HepG2 (cell line): ENCODE data around the gene MRPL48. TPM values are rescaled to one million over a fixed set of nuclear protein-coding genes. Genes with fewer than 3 reads are reported as not detected.

Experiments used
- ATAC-seq: fragments of 200-7000 bp; cut with Tn5 transposase; 3 replicates; pipeline ENCODE4 v1.9.1; 2020; ENCODE audit warnings: mild to moderate bottlenecking, moderate library complexity
- BruUV-seq: library from RNA; stranded (reverse); fragments of 400-500 nt; replicated peaks from 2 replicates; lab custom pipeline; 2021; lab: Mats Ljungman, UMichigan
- CTCF ChIA-PET: fragments of 300-600 bp; formaldehyde crosslinking; extraction: SDS; loops from one replicate; lab custom pipeline; 2021; ENCODE audit warnings: low total read pairs, inconsistent platforms, low intra/inter-chr PET ratio; lab: Yijun Ruan, JAX
- POLR2A ChIA-PET: fragments of 350-600 bp; sonication (Branson Sonifier 250); formaldehyde crosslinking; loops from one replicate; lab custom pipeline; 2020; ENCODE audit warnings: antibody characterized with exemption, inconsistent platforms; lab: Yijun Ruan, JAX
- DNase-seq: peaks from one replicate; pipeline ENCODE4 v3.0.0-alpha.2; 2015; ENCODE audit warnings: low spot score
- FAIRE-seq: peaks from 3 replicates; lab custom pipeline; 2011; peaks lifted over from hg19 to GRCh38; lab: Jason Lieb, UNC
- H2AFZ ChIP-seq: one replicate; pipeline ENCODE4 v1.6.1; 2011; ENCODE audit warnings: low read length, inconsistent platforms
- H3K27ac ChIP-seq: fragments of 300-600 bp; 3 replicates; pipeline ENCODE4 v1.8.0; 2011; ENCODE audit warnings: mixed run types, mild to moderate bottlenecking, mixed read lengths, low read length, inconsistent platforms; ENCODE audit not compliant: insufficient read depth; ENCODE audit errors: extremely low read length
- H3K27me3 ChIP-seq, 2 experiments: fragments of 200-600 bp in 1 of 2; 2 replicates in 1 of 2; 3 replicates in 1 of 2; pipeline versions ENCODE4 v1.6.0 to v1.8.0; 2011; ENCODE audit warnings: low read length in 2 of 2, mild to moderate bottlenecking in 2 of 2, moderate library complexity in 2 of 2, inconsistent platforms in 1 of 2; ENCODE audit not compliant: insufficient read depth in 2 of 2, control insufficient read depth in 1 of 2
- H3K36me3 ChIP-seq, 2 experiments: fragments of 200-600 bp in 1 of 2; replicated peaks in 1 of 2; 2 replicates in 1 of 2; 3 replicates in 1 of 2; pipeline versions ENCODE4 v1.5.1 to v1.8.0; 2011; ENCODE audit warnings: low read length in 2 of 2, inconsistent platforms in 1 of 2; ENCODE audit not compliant: insufficient read depth in 2 of 2, control insufficient read depth in 1 of 2
- H3K4me1 ChIP-seq: 2 replicates; pipeline ENCODE4 v1.5.1; 2012; ENCODE audit warnings: low read length, inconsistent platforms; ENCODE audit not compliant: insufficient read depth
- H3K4me2 ChIP-seq: 2 replicates; pipeline ENCODE4 v1.6.0; 2011; ENCODE audit warnings: low read depth, low read length, inconsistent platforms
- H3K4me3 ChIP-seq, 3 experiments: fragments of 200-600 bp in 1 of 3; sonication (generic), shearing (Covaris generic) in 1 of 3; replicated peaks in 1 of 3; 2 replicates each; pipeline ENCODE4 v1.5.1; 2011 to 2016; ENCODE audit warnings: low read length in 3 of 3, inconsistent platforms in 2 of 3, low read depth in 2 of 3, mild to moderate bottlenecking in 2 of 3, control low read depth in 1 of 3, mixed read lengths in 1 of 3; ENCODE audit not compliant: insufficient read depth in 1 of 3
- H3K79me2 ChIP-seq: one replicate; pipeline ENCODE4 v1.6.1; 2011; ENCODE audit warnings: low read length, inconsistent platforms; ENCODE audit not compliant: insufficient read depth
- H3K9ac ChIP-seq: 2 replicates; pipeline ENCODE4 v1.6.0; 2011; ENCODE audit warnings: mild to moderate bottlenecking, low read depth, low read length, inconsistent platforms; ENCODE audit not compliant: insufficient read depth
- H3K9me3 ChIP-seq: 2 replicates; pipeline ENCODE4 v1.5.1; 2012; ENCODE audit warnings: mild to moderate bottlenecking, low read length
- H4K20me1 ChIP-seq: 2 replicates; pipeline ENCODE4 v1.6.0; 2011; ENCODE audit warnings: inconsistent platforms, mild to moderate bottlenecking, low read length, moderate library complexity; ENCODE audit not compliant: insufficient read depth
- AFF4 ChIP-seq: sonication (generic); formaldehyde crosslinking; IDR thresholded peaks from 2 replicates; pipeline ENCODE4 v1.4.0; 2020; ENCODE audit warnings: missing genetic modification reagents
- CEBPB ChIP-seq: IDR thresholded peaks from 2 replicates; pipeline ENCODE4 v1.6.1; 2011; ENCODE audit warnings: low read depth, low read length, improper control_type of control experiment, borderline replicate concordance
- FIP1L1 ChIP-seq: fragments of 200-400 bp; formaldehyde crosslinking; IDR thresholded peaks from 2 replicates; pipeline ENCODE4 v1.6.1; 2018; ENCODE audit warnings: low read depth, mild to moderate bottlenecking, low read length, moderate library complexity, borderline replicate concordance; ENCODE audit not compliant: insufficient read depth
- HBP1 ChIP-seq: IDR thresholded peaks from 2 replicates; pipeline ENCODE4 v1.6.1; 2016; ENCODE audit warnings: low read depth, control low read depth
- HOXA5 ChIP-seq: sonication (generic); formaldehyde crosslinking; IDR thresholded peaks from 2 replicates; pipeline ENCODE4 v1.4.0; 2020; ENCODE audit warnings: missing genetic modification reagents
- RAD21 ChIP-seq: fragments of 450-650 bp; formaldehyde crosslinking; IDR thresholded peaks from 2 replicates; pipeline ENCODE4 v1.5.0; 2020; ENCODE audit warnings: mild to moderate bottlenecking
- RFXANK ChIP-seq: IDR thresholded peaks from 2 replicates; pipeline ENCODE4 v1.6.1; 2016
- SRSF1 ChIP-seq: fragments of 200-400 bp; formaldehyde crosslinking; optimal IDR thresholded peaks from 2 replicates; pipeline ENCODE3; 2017; ENCODE audit warnings: mild to moderate bottlenecking, low read depth, low read length, moderate library complexity
- ZNF121 ChIP-seq: sonication (generic); formaldehyde crosslinking; IDR thresholded peaks from 2 replicates; pipeline ENCODE4 v1.5.0; 2020; ENCODE audit warnings: mild to moderate bottlenecking, missing genetic modification reagents
- ZNF468 ChIP-seq: sonication (generic); formaldehyde crosslinking; IDR thresholded peaks from 2 replicates; pipeline ENCODE4 v1.8.0; 2022; ENCODE audit warnings: mild to moderate bottlenecking, moderate library complexity, missing genetic modification reagents
- WGBS: methylation state at CpG from one replicate; pipeline ENCODE4 v1.1.6; 2017; ENCODE audit warnings: low lambda C conversion rate; 5-methylcytosine and 5-hydroxymethylcytosine counted together
- in situ Hi-C: cut with HindIII; loops from 2 replicates; pipeline ENCODE4 v1.10.0; 2017; ENCODE audit warnings: low pct_unique_long_range_greater_than_20kb; ENCODE audit not compliant: extremely low pct_ligation_motif_present
- intact Hi-C: fragments of 100-400 bp; cut with micrococcal nuclease; formaldehyde crosslinking; loops from one replicate; pipeline ENCODE4 v1.10.0; 2022; ENCODE audit not compliant: unreplicated experiment
- polyA plus RNA-seq, 8 experiments: library from polyadenylated mRNA; depleted of rRNA in 3 of 8; stranded (reverse) in 7 of 8; unstranded in 1 of 8; fragments of >200 nt; fragmentation: Illumina TruSeq in 4 of 8; extraction: Trizol in 4 of 8; gene quantifications; 2 replicates each; pipeline versions ENCODE4 v1.2.1 to v1.2.3, GENCODE V29; 2011 to 2016; ENCODE audit warnings: low read depth in 4 of 8, missing spikeins in 1 of 8, mixed read lengths in 1 of 8; ENCODE audit not compliant: insufficient read depth in 1 of 8
- total RNA-seq, 5 experiments: library from RNA; depleted of rRNA; stranded (reverse); fragments of >200 nt; fragmentation: Illumina TruSeq; extraction: Trizol; gene quantifications; 2 replicates each; pipeline ENCODE4 v1.2.3, GENCODE V29; 2016; ENCODE audit warnings: low read depth in 1 of 5
- TF ChIP-seq, protein P1 (sequence below): IDR thresholded peaks from 2 replicates; pipeline ENCODE4 v1.6.1; 2012; ENCODE audit warnings: low read length, improper control_type of control experiment

Gene MRPL48
- total and polyA plus RNA-seq, 2 of the 13 experiments (the other 11 are each of a cell fraction or from before 2014, with no cell fraction given) = 61.2 to 67.9 TPM

DNA sequence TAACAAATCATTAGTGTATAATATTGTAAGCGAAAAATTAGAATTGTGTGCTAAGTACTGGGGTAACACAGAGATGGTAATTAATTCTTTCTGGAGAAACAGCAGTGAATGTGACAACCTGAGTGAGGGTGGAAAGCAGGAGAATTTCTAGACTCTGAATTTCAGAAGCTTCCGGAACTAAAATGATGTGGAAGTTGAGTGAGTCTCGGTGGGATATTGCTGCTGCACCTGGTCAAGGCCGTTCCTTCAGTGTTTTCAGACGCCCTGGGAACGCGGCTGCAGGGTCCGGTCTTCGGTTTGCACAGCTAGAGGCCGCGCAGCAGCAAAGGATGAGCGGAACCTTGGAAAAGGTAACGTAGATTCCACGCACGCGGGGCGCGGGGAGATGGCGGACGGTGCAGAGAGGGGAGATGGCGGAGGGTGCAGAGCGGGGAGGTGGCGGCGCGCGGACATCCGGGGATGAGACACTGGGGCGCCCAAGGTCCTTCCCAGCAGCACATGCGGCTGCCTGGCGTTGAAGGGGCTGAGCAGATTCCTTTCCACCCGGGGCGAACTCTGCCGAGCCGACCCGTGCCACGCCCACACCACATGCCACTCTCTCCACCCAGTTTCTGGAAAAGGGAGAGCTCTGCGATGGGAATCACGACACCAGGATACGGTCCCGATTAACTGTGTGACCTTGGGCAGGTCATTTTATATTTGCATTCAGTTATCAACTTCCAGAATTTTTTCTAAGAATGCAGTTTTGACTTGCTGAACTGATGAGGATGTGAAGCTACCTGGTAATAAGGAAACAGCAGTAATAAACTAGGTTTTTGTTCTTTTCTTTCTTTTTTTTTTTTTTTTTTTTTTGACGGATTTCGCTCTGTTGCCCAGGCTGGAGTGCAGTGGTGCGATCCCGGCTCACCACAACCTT lies at the start of gene MRPL48 (continued):
- TF ChIP-seq AFF4 (CRISPR knock-in tag) = no peak
- TF ChIP-seq ZNF468 = no peak
- TF ChIP-seq RFXANK (CRISPR knock-in tag) = no peak
- peak; percentile 52; the same call in 1 of the 2 replicates for TF ChIP-seq RAD21 (CRISPR knock-in tag)
- TF ChIP-seq SRSF1 = peak; percentile 84
- TF ChIP-seq ZNF121 (CRISPR knock-in tag) = peak; percentile 48; the same call in 1 of the 2 replicates

DNA sequence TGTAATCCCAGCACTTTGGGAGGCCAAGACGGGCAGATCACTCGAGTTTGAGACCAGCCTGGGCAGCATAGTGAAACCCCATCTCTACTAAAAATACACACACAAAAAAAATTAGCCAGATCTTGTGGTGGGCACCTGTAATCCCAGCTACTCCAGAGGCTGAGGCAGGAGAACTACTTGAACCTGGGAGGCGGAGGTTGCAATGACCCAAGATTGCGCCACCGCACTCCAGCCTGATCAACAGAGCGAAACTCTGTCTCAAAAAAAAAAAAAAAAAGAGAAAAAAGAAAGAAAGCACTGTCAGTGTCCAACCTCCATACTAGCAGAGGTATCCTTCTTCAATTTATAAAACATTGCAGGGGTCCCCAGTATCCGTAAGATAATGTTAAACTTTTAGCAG lies 44.6 kb upstream of the MRPL48 start:
- Histone ChIP-seq H3K9ac (no peak overlapping the region), H4K20me1 (peaks cover 13% of the 10 kb centered on the region), H3K36me3 (peaks cover 2 to 3% of the 10 kb centered on the region in 2 experiments; a peak in 1 of 5 replicates), H3K4me2 (no peak overlapping the region), H3K27ac (no peak overlapping the region), H3K4me1 (peaks cover 80% of the 10 kb centered on the region), H3K9me3 (no peaks in the 10 kb centered on the region), H2AFZ (no peak overlapping the region), H3K4me3 (no peak overlapping the region), H3K79me2 (peaks cover 88% of the 10 kb centered on the region), H3K27me3 (no peaks in the 10 kb centered on the region)
- CTCF ChIA-PET = no interaction called here
- FAIRE-seq (no peak), ATAC-seq (no peak), DNase-seq (no peak)
- in situ Hi-C loops (no loop called here), intact Hi-C loops (no loop called here)
- POLR2A ChIA-PET = no interaction called here
- no TSS peak for BruUV-seq
- WGBS = 92% methylated on average over 7 of the region's 7 CpGs
- peak; percentile 31; the same call in 1 of the 2 replicates for TF ChIP-seq CEBPB
- TF ChIP-seq FIP1L1 = no peak
- TF ChIP-seq HBP1 (CRISPR knock-in tag) = no peak
- TF ChIP-seq HOXA5 (CRISPR knock-in tag) = no peak
- TF ChIP-seq, protein P1, sequence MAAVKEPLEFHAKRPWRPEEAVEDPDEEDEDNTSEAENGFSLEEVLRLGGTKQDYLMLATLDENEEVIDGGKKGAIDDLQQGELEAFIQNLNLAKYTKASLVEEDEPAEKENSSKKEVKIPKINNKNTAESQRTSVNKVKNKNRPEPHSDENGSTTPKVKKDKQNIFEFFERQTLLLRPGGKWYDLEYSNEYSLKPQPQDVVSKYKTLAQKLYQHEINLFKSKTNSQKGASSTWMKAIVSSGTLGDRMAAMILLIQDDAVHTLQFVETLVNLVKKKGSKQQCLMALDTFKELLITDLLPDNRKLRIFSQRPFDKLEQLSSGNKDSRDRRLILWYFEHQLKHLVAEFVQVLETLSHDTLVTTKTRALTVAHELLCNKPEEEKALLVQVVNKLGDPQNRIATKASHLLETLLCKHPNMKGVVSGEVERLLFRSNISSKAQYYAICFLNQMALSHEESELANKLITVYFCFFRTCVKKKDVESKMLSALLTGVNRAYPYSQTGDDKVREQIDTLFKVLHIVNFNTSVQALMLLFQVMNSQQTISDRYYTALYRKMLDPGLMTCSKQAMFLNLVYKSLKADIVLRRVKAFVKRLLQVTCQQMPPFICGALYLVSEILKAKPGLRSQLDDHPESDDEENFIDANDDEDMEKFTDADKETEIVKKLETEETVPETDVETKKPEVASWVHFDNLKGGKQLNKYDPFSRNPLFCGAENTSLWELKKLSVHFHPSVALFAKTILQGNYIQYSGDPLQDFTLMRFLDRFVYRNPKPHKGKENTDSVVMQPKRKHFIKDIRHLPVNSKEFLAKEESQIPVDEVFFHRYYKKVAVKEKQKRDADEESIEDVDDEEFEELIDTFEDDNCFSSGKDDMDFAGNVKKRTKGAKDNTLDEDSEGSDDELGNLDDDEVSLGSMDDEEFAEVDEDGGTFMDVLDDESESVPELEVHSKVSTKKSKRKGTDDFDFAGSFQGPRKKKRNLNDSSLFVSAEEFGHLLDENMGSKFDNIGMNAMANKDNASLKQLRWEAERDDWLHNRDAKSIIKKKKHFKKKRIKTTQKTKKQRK = no peak
- TF ChIP-seq, all 625 proteins: peak for 1
